ENCODE measurements around the gene DAD1.
A peak's percentile ranks its signal among the peaks of the same experiment; 100 is the strongest.
"Not testable (repeated sequence)": the region's sequence is repeated elsewhere in the genome, so short reads cannot be mapped to it uniquely, and the experiment has no call there.

Gene DAD1

GRCh38 chr14:22552001-22552826, 36.8 kb downstream of the DAD1 start:
- DNase-seq (ENCODE audit: low read depth in 2 of 2): no peak

- no peak for DNase-seq (ENCODE audit: low read depth in 2 of 2)
Measured at GRCh38 chr14:22551605-22551997, 37.4 kb downstream of the DAD1 start.

GRCh38 chr14:22549981-22550673, 38.9 kb downstream of the DAD1 start:
- peak; percentile 66 to 74 for DNase-seq (ENCODE audit: low read depth in 2 of 2)

- no peak for DNase-seq (ENCODE audit: low read depth in 2 of 2)
Measured at GRCh38 chr14:22549324-22549962, 39.6 kb downstream of the DAD1 start.

- no peak for DNase-seq (ENCODE audit: low read depth in 2 of 2)
Measured at GRCh38 chr14:22547948-22548750, 40.9 kb downstream of the DAD1 start.

- no peak for DNase-seq (ENCODE audit: low read depth in 2 of 2)
Measured at GRCh38 chr14:22547313-22547947, 41.6 kb downstream of the DAD1 start.

GRCh38 chr14:22546722-22547071, 42.3 kb downstream of the DAD1 start:
- no peak for DNase-seq (ENCODE audit: low read depth in 2 of 2)

- no peak for DNase-seq (ENCODE audit: low read depth in 2 of 2)
Measured at GRCh38 chr14:22545842-22546721, 42.9 kb downstream of the DAD1 start.

GRCh38 chr14:22544881-22545420, 44.1 kb downstream of the DAD1 start:
- no peak for DNase-seq (ENCODE audit: low read depth in 2 of 2)

GRCh38 chr14:22544406-22544805, 44.6 kb downstream of the DAD1 start:
- DNase-seq (ENCODE audit: low read depth in 2 of 2): no peak

- DNase-seq (ENCODE audit: low read depth in 2 of 2): not testable (repeated sequence)
Measured at GRCh38 chr14:22543570-22544357, 45.3 kb downstream of the DAD1 start.

- DNase-seq (ENCODE audit: low read depth in 2 of 2): no peak
Measured at GRCh38 chr14:22542360-22542759, 46.7 kb downstream of the DAD1 start.

GRCh38 chr14:22541721-22542120, 47.3 kb downstream of the DAD1 start:
- DNase-seq (ENCODE audit: low read depth in 2 of 2): no peak

- DNase-seq (ENCODE audit: low read depth in 2 of 2): no peak
Measured at GRCh38 chr14:22540811-22541360, 48.1 kb downstream of the DAD1 start.

GRCh38 chr14:22540293-22540692, 48.7 kb downstream of the DAD1 start:
- DNase-seq (ENCODE audit: low read depth in 2 of 2): no peak

- no peak for DNase-seq (ENCODE audit: low read depth in 2 of 2)
Measured at GRCh38 chr14:22539831-22540230, 49.2 kb downstream of the DAD1 start.

GRCh38 chr14:22538671-22539228, 50.3 kb downstream of the DAD1 start:
- DNase-seq (ENCODE audit: low read depth in 2 of 2): no peak

GRCh38 chr14:22537436-22538310, 51.4 kb downstream of the DAD1 start:
- DNase-seq (ENCODE audit: low read depth in 2 of 2): no peak

Data from stimulated activated CD4-positive, alpha-beta T cell treated with anti-CD3 and anti-CD28 coated beads, Interleukin-15, amount 100 ng/mL, for 48 hours (primary cell).